C4-2B (cell line): ENCODE results near the gene SGMS1.

ENCODE experiments used
- ZFX ChIP-seq: fragments of 450-650 bp; IDR thresholded peaks from 2 replicates; pipeline ENCODE4 v1.6.1; 2017
- TF ChIP-seq, protein P1 (sequence below): fragments of 450-650 bp; conservative IDR thresholded peaks from 2 replicates; pipeline ENCODE4 v1.5.1; 2017; ENCODE audit warnings: mild to moderate bottlenecking

DNA sequence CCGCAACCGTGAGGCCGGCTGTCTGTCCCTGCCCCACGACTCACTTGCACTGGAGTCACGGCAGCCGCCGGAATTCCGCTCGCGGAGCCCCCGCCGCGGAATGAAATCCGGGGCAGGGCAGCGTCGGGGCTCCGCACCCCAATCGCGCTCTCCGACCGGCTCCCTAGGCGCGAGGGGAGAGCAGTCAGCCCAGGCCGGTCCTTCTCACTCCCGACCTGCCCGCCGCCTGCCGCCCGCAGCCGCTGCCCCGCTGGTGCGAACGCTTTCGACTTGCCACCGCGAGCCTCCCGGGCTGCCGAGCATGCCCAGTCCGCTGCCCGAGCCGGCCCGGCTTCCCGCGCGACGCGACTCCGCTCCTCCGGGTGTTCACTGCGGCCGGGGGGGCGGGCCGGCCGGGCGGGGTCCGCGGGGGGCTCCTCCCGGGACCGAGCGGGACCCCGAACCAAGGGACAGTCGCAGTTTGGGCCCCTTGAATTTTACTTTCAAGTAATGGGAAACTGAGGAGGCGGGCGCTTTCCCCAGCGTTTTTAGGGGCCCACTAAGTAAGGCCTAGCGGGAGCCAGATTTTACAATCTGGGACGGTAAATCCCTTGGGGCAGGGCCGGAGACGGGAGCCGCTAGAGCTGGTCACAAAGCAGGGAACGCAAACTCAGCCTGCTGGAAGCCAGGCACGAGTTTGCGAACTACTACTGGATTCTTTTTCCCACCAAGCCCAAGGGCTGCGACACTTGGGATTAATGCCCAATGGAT, at the start of gene SGMS1:
- TF ChIP-seq, protein P1, sequence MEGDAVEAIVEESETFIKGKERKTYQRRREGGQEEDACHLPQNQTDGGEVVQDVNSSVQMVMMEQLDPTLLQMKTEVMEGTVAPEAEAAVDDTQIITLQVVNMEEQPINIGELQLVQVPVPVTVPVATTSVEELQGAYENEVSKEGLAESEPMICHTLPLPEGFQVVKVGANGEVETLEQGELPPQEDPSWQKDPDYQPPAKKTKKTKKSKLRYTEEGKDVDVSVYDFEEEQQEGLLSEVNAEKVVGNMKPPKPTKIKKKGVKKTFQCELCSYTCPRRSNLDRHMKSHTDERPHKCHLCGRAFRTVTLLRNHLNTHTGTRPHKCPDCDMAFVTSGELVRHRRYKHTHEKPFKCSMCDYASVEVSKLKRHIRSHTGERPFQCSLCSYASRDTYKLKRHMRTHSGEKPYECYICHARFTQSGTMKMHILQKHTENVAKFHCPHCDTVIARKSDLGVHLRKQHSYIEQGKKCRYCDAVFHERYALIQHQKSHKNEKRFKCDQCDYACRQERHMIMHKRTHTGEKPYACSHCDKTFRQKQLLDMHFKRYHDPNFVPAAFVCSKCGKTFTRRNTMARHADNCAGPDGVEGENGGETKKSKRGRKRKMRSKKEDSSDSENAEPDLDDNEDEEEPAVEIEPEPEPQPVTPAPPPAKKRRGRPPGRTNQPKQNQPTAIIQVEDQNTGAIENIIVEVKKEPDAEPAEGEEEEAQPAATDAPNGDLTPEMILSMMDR, result no peak
- peak; percentile 49 for TF ChIP-seq ZFX
